ENCODE results near the gene DEFB131A.
"Not testable (repeated sequence)": the region's sequence is repeated elsewhere in the genome, so short reads cannot be mapped to it uniquely, and the experiment has no call there.

DEFB131A gene

GRCh38 chr4:9480066-9480465 is 35.9 kb downstream of the DEFB131A start:
- not testable (repeated sequence) for H3K36me3 Mint-ChIP-seq (ENCODE audit: insufficient read depth); DNase-seq; ATAC-seq (replicated peaks); H3K4me3 Mint-ChIP-seq; H3K27ac Mint-ChIP-seq; H3K27me3 Mint-ChIP-seq; H3K9me3 Mint-ChIP-seq; H3K4me1 Mint-ChIP-seq (ENCODE audit: low read depth in 2 of 2)

GRCh38 chr4:9482871-9483270 is 38.7 kb downstream of the DEFB131A start:
- not testable (repeated sequence) for H3K4me1 Mint-ChIP-seq (ENCODE audit: low read depth in 2 of 2); H3K36me3 Mint-ChIP-seq (ENCODE audit: insufficient read depth); H3K9me3 Mint-ChIP-seq; ATAC-seq (replicated peaks); H3K4me3 Mint-ChIP-seq; H3K27ac Mint-ChIP-seq; DNase-seq
- peaks cover 0 to 12% of the 10 kb centered on the region in 2 donors for H3K27me3 Mint-ChIP-seq

- not testable (repeated sequence) for H3K4me1 Mint-ChIP-seq (ENCODE audit: low read depth in 2 of 2); H3K36me3 Mint-ChIP-seq (ENCODE audit: insufficient read depth); H3K27ac Mint-ChIP-seq; H3K4me3 Mint-ChIP-seq; ATAC-seq (replicated peaks); DNase-seq; H3K9me3 Mint-ChIP-seq
- H3K27me3 Mint-ChIP-seq: peaks cover 0 to 14% of the 10 kb centered on the region in 2 donors
These were observed 39.5 kb downstream of the DEFB131A start for GRCh38 chr4:9483682-9484081.

- not testable (repeated sequence) for ATAC-seq (replicated peaks); H3K36me3 Mint-ChIP-seq (ENCODE audit: insufficient read depth); H3K9me3 Mint-ChIP-seq; H3K4me3 Mint-ChIP-seq; DNase-seq; H3K27ac Mint-ChIP-seq; H3K4me1 Mint-ChIP-seq (ENCODE audit: low read depth in 2 of 2)
- peaks cover 0 to 19% of the 10 kb centered on the region in 2 donors for H3K27me3 Mint-ChIP-seq
These were observed 42.7 kb downstream of the DEFB131A start for GRCh38 chr4:9486880-9487279.

- not testable (repeated sequence) for H3K4me1 Mint-ChIP-seq (ENCODE audit: low read depth in 2 of 2); H3K36me3 Mint-ChIP-seq (ENCODE audit: insufficient read depth); ATAC-seq (replicated peaks); H3K9me3 Mint-ChIP-seq; H3K27ac Mint-ChIP-seq; DNase-seq; H3K4me3 Mint-ChIP-seq
- peaks cover 0 to 19% of the 10 kb centered on the region in 2 donors for H3K27me3 Mint-ChIP-seq
These were observed 44.6 kb downstream of the DEFB131A start for GRCh38 chr4:9488796-9489195.

GRCh38 chr4:9490496-9490895 is 46.3 kb downstream of the DEFB131A start:
- not testable (repeated sequence) for DNase-seq; H3K27ac Mint-ChIP-seq; H3K36me3 Mint-ChIP-seq (ENCODE audit: insufficient read depth); ATAC-seq (replicated peaks); H3K4me3 Mint-ChIP-seq; H3K9me3 Mint-ChIP-seq; H3K4me1 Mint-ChIP-seq (ENCODE audit: low read depth in 2 of 2)
- H3K27me3 Mint-ChIP-seq: peaks cover 0 to 19% of the 10 kb centered on the region in 2 donors

GRCh38 chr4:9490986-9491385 is 46.8 kb downstream of the DEFB131A start:
- H3K4me1 Mint-ChIP-seq (ENCODE audit: low read depth in 2 of 2); H3K36me3 Mint-ChIP-seq (ENCODE audit: insufficient read depth); H3K4me3 Mint-ChIP-seq; DNase-seq; H3K27ac Mint-ChIP-seq; ATAC-seq (replicated peaks); H3K9me3 Mint-ChIP-seq: not testable (repeated sequence)
- peaks cover 3 to 19% of the 10 kb centered on the region in 2 donors for H3K27me3 Mint-ChIP-seq

GRCh38 chr4:9493589-9493988 is 49.4 kb downstream of the DEFB131A start:
- H3K36me3 Mint-ChIP-seq (ENCODE audit: insufficient read depth); H3K9me3 Mint-ChIP-seq; H3K27ac Mint-ChIP-seq; DNase-seq; H3K4me3 Mint-ChIP-seq; H3K4me1 Mint-ChIP-seq (ENCODE audit: low read depth in 2 of 2); ATAC-seq (replicated peaks): not testable (repeated sequence)
- peaks cover 5 to 24% of the 10 kb centered on the region in 2 donors for H3K27me3 Mint-ChIP-seq

- DNase-seq; H3K4me1 Mint-ChIP-seq (ENCODE audit: low read depth in 2 of 2); H3K36me3 Mint-ChIP-seq (ENCODE audit: insufficient read depth); ATAC-seq (replicated peaks); H3K4me3 Mint-ChIP-seq; H3K9me3 Mint-ChIP-seq; H3K27ac Mint-ChIP-seq: not testable (repeated sequence)
- peaks cover 5 to 32% of the 10 kb centered on the region in 2 donors for H3K27me3 Mint-ChIP-seq
These were observed 50.2 kb downstream of the DEFB131A start for GRCh38 chr4:9494256-9495035.

GRCh38 chr4:9495443-9495842 is 51.2 kb downstream of the DEFB131A start:
- H3K27ac Mint-ChIP-seq; H3K36me3 Mint-ChIP-seq (ENCODE audit: insufficient read depth); H3K4me3 Mint-ChIP-seq; ATAC-seq (replicated peaks); H3K9me3 Mint-ChIP-seq; H3K4me1 Mint-ChIP-seq (ENCODE audit: low read depth in 2 of 2): not testable (repeated sequence)
- peaks cover 5 to 37% of the 10 kb centered on the region in 2 donors for H3K27me3 Mint-ChIP-seq
- DNase-seq: peak; percentile 2 to 28 (median 15)

GRCh38 chr4:9497575-9498467 is 53.6 kb downstream of the DEFB131A start:
- not testable (repeated sequence) for H3K36me3 Mint-ChIP-seq (ENCODE audit: insufficient read depth); H3K27ac Mint-ChIP-seq; DNase-seq; H3K4me1 Mint-ChIP-seq (ENCODE audit: low read depth in 2 of 2); H3K9me3 Mint-ChIP-seq; ATAC-seq (replicated peaks)
- peak overlapping the region in 1 of 2 donors; percentile 31 for H3K4me3 Mint-ChIP-seq
- peaks cover 0 to 37% of the 10 kb centered on the region in 2 donors for H3K27me3 Mint-ChIP-seq

- not testable (repeated sequence) for H3K36me3 Mint-ChIP-seq (ENCODE audit: insufficient read depth); DNase-seq; ATAC-seq (replicated peaks); H3K27ac Mint-ChIP-seq; H3K4me1 Mint-ChIP-seq (ENCODE audit: low read depth in 2 of 2); H3K9me3 Mint-ChIP-seq
- Mint-ChIP-seq H3K4me3 (peak overlapping the region in 1 of 2 donors; percentile 31), H3K27me3 (peaks cover 0 to 37% of the 10 kb centered on the region in 2 donors)
These were observed 54.3 kb downstream of the DEFB131A start for GRCh38 chr4:9498468-9499040.

GRCh38 chr4:9499974-9500487 is 55.8 kb downstream of the DEFB131A start:
- not testable (repeated sequence) for H3K4me1 Mint-ChIP-seq (ENCODE audit: low read depth in 2 of 2); H3K36me3 Mint-ChIP-seq (ENCODE audit: insufficient read depth); DNase-seq; ATAC-seq (replicated peaks); H3K4me3 Mint-ChIP-seq; H3K27ac Mint-ChIP-seq; H3K9me3 Mint-ChIP-seq
- peaks cover 0 to 37% of the 10 kb centered on the region in 2 donors for H3K27me3 Mint-ChIP-seq

All from effector memory CD8-positive, alpha-beta T cell (primary cell).